NCI-H2227 (cell line): ENCODE data around the gene RBM6.
"Not testable (repeated sequence)": the region's sequence is repeated elsewhere in the genome, so short reads cannot be mapped to it uniquely, and the experiment has no call there.

ENCODE experiments used
- DNase-seq: peaks from one replicate; lab custom pipeline; 2025; ENCODE audit not compliant: unreplicated experiment; lab: John Stamatoyannopoulos, UW

The RBM6 gene

DNA sequence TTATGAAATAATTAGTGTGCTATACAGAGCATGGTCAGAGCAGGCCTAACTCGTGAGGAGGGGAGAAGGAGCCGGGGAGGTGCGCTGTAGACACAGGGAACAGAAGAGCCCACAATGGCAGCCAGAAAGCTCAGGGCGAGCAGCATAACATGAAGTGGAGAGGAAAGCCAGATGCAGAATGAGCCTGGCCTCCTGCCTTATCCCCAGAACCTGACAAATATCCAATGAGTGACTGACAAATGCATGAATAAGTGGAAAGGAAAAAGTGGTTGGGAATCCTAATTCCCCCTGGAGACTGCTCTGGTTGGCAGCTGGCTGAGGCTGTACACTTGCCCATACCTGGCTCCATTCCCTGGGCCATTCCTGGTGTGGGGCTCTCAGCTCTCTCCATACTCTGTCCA lies 27.1 kb upstream of the RBM6 start:
- DNase-seq: peak; percentile 82

DNA sequence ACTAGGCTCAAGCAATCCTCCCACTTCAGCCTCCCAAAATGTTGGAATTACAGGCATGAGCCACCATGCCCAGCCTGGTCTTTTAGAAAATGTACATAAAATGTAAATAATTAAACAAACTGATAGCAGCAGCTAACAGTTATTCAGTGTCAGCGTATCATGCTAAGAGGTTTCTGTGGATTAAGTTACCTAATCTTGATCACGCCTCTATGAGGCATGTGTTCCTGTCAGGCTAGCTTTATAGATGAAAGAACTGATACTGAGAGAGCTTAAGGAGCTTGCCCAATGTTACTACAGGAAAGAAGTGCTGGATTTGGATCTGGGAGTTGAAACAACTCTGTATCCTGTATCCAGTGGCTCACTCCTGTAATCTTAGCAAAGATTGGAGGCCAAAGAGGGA lies 25.0 kb upstream of the RBM6 start:
- no peak for DNase-seq

DNA sequence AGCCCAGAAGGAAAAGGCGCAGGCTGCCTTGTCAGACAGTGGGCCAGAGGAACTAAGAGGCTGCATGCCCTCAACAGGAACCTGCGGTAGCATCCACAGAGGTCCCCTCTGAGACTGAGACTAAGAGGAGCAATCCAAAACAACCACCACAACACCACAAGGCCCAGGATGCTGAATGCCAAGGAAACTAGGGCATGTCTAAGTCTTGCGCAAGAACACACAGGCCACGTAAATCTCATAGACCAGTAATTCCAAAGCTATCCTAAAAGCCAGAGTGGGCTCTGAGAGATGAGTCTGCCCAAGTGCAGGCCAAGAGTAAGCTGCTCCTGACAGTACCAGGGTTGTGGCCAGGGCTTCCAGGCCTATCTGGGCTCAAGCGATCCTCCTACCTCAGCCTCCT lies 23.3 kb upstream of the RBM6 start:
- no peak for DNase-seq

DNA sequence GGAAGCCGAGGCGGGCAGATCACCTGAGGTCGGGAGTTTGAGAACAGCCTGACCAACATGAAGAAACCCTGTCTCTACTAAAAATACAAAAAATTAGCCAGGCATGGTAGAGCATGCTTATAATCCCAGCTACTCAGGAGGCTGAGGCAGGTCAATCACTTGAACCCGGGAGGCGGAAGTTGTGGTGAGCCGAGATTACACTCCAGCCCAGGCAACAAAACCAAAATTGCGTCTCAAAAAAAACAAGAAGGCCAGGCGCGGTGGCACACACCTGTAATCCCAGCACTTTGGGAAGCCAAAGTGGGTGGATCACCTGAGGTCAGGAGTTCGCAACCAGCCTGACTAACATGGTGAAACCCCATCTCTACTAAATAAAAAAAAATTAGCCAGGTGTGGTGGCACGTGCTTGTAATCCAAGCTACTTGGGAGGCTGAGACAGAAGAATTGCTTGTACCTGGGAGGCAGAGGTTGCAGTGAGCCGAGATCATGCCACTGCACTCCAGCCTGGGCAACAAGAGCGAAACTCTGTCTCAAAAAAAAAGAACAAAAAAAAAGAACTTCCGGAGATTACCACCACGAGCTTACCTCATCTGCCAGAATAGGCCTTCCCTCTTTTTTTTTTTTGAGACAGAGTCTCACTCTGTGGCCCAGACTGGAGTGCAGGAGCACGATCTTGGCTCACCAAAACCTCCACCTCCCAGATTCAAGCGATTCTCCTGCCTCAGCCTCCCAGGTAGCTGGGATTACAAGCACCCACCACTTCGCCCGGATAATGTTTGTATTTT lies 22.0 kb upstream of the RBM6 start:
- not testable (repeated sequence) for DNase-seq

DNA sequence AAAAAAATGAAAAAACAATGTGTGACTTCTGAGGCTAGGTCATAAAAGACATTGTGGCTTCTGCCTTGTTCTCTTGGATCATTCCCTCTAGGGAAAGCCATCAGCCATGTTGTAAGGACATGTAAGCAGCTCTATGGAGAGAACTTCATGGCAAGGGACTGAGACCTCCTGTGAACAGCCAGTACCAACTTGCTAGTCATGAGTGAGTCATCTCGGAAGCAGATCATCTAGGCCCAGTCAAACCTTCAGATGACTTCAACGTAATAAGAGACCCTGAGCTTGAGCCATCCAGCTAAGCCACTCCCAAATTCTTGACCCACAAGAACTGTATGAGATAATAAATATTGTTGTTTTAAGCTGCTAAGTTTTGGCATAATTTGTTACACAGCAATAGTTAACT lies 15.3 kb upstream of the RBM6 start:
- DNase-seq: no peak

DNA sequence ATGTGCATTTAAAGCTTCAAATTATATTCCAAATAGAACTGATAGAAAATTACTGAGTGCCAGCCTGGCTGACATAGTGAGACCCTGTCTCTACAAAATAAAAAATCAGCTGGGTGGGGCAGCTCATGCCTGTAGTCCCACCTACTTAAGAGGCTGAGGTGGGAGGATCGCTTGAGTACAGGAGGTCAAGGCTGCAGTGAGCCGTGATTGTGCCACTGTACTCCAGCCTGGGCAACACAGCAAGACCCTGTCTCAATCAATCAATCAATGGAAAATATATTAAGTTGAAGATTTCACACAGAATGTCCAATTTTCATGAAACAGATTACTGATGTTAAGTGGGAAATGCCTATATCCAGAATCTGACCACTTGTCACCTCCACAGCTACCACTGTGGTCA lies 14.5 kb upstream of the RBM6 start:
- no peak for DNase-seq

DNA sequence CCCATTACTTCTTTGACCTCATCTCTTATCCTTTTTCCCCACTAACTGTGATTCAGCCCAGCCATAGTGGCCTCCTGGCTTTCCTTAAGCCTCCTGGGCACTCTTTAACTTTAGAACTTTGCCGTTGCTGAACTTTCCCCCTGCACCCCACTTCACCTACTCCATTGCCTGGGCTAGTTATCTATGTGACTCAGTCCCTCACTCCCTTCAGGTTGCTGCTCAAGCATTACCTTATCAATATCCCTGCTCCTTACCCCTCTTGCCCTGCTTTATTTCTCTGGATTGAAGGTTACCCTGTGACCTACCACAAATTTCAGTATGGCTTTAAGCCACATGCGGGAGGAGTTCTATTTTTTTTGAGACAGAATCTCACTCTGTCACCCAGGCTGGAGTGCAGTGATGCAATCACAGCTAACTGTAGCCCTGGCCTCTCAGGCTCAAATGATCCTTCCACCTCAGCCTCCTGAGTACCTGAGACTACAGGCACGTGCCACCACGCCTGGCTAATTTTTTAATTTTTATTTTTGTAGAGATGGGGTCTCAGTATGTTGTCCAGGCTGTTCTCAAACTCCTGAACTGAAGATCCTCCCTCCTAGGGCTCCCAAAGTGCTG lies 13.7 kb upstream of the RBM6 start:
- DNase-seq: no peak

DNA sequence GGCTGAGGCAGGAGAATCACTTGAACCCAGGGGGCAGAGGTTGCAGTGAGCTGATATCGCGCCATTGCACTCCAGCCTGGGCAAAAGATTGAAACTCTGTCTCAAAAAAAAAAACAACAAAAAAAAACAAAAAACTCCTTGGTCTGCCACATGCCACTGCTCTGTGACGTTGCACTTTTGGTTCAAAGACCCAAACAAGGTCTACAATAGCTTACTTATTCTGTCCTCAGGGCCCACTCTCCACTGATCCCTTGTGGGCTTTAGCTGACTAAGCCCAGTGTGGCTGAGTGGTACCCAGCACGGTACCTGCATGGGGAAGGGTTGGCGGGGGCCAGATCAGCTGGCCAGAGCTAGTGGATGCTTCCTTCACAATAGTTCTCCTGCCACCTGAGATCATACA lies 12.2 kb upstream of the RBM6 start:
- DNase-seq: no peak

DNA sequence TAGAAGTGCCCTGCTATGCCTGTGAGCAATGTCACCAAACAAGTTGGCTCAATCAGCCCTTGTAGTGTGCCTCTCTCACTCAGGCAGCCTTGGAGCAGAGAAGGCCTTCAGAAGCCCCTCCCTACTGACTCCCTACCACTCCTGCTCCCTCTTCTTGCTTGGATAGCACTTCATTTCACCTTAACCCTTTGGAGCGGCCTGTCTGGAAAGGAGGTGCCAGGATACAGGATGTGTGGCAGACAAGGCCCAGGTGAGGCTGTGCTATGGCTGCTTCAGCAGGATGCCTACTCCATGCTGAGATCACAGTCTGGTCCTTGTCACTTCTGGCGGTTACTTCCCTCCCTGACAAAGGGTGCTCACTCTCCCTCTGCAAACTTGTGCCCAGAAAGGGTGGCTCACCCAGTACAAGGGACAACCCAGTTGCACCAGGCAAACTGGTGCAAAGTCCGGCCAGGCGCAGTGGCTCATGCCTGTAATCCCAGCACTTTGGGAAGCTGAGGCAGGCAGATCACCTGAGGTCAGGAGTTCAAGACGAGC lies 11.4 kb upstream of the RBM6 start:
- no peak for DNase-seq

DNA sequence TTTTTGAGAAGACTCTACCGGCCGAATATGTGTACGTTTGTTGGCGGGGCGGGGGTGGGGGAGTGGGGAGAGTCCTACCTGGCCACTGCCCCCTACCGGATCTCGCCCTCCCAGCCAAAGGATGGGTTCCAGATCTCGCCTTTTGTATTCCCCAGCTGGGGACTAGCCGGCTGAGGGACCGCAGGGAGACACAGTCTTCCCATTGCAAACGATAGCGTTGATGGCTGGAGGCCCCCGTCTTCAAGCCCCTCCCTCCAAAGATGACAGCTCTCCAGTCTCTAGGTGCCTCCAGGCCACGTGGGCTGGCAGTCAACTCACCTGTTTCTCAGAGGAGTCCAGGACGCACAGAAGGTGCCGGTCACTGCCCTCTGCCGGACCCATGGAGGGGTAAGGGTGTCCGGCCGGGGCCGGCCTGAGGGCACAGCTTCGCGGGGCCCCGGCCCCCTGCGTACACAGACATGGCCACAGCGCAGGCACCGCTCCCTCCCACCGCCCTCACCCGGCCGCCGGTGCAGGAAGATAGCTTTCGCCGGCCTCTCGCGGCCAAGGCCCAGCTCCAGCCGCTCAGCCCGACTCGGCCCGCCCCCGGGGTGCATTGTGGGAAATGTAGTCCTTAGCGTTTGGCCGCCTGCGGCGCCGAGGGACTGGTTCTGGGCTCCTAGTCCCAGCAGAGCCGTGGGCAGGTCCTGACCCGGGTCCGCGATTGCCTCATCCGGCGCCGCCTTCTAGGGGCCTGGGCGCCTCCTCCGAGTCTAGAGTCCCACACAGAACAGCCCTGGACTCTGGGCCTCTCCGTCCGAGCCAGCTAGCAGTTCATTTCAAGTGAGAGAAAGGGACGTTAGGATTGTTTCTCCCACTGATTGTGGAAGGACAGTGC lies 10.4 kb upstream of the RBM6 start, which contains the start of gene MON1A:
TSS of gene MON1A (minus strand) at position 521 of the 877 bp plus-strand sequence. CDS start 16,465 bp downstream, outside the sequence.
- peak; percentile 88 for DNase-seq

DNA sequence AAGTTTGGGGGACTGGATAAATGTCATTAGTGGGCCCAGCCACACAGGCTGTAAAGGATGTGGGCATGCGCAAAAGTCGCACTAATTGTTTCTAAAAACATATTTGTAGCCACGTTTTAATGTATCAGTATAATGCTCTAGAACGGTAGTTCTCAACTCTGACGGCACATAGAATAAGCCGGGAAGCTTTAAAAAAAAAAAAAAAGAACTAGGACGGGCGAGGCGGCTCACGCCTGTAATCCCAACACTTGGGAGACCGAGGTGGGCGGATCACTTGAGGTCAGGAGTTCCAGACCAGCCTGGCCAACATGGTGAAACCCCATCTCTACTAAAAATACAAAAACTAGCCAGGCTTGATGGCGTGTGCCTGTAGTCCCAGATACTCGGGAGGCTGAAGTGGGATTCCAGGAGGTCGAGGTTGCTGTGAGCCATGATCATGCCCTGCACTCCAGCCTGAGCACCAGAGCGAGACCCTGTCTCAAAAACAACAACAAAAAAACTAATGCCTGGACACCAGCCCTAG lies 9.7 kb upstream of the RBM6 start:
- no peak for DNase-seq

DNA sequence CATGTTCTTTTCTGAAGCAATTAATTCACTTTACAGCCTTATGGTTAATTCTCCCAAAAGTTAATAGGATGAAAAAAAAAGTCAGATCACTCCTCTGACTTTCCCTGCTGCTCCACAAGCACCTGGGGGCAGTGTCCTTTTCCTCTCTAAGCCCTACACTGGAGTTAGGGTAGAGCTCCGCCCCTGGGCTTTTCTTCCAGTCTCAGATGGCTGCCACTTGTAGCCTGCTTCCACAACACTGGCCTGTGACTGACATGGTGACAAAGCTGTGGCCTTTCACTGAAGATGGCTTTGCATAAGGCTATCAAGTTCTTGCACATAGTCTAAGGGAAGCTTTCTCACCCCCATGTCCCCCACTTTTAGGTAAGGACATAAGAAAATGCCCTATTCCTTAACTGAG lies 9.0 kb upstream of the RBM6 start:
- DNase-seq: peak; percentile 15

DNA sequence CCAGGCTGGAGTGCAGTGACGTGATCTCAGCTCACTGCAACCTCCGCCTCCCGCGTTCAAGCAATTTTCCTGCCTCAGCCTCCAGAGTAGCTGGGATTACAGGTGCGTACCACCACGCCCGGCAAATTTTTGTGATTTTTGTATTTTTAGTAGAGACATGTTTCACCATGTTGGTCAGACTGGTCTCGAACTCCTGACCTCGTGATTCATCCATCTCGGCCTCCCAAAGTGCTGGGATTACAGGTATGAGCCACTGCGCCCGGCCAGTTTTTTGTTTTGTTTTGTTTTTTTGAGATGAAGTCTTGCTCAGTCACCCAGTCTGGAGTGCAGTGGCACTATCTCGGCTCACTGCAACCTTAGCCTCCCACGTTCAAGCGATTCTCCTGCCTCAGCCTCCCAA lies 7.7 kb upstream of the RBM6 start:
- DNase-seq: not testable (repeated sequence)

DNA sequence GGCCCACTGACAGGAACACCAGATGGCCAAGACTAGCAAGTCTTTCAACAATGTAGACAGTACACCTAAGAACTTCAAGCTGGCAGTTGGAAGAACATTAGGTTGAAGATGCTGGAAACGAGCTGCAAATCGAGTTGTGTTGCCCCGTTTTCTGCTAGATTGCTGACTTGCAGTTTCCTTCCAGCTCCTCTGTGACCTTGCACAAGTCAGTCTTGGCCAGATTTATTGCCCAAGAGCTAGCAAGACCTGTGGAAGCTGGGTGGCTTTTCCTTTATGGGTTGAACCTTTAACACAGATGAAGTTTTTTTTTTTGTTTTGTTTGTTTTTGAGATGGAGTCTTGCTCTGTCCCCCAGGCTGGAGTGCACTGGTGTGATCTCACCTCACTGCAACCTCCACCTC lies 2.9 kb upstream of the RBM6 start:
- DNase-seq: no peak

DNA sequence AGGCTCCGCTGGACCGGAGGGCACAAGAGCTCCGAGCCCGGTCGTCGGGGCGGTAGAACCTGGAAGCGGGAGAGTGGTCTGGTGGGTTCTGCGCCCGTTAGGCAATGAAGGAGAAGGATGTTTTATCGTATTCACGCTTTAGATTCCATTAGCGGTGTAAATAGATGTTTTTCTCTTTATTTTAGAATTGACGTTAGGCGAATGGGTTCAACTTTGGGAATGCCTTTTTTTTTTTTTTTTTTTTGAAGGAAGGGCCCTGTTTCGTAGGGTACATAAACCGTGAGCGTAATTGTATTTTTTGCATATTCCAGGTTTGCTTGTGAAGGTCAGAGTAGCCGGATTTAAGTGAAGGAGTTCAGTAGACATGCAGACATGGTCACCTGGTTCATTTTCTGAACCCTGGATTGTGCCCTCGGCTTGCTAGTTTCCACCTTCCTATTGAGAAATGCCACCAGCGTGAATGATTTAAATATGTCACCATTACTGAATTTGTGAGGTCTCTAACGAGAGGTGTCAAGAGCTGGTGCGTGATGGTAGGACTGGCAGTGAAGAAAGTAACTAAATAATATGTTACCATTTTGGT lies 808 bp downstream of the RBM6 start:
- no peak for DNase-seq

DNA sequence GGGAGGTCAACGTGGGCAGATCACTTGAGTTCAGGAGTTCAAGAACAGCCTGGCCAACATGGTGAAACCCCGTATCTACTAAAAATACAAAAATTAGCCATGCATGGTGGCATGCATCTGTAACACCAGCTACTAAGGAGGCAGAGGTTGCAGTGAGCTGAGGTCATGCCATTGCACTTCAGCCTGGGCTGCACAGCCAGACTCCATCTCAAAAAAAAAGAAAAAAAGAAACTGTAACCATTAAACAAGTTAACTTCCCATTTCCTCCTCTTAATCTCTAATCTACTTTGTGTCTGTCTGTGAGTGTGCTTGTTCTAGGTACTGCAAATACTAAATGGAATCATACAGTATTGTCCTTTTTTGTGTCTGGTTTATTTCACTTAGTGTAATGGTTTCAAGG lies 2.7 kb downstream of the RBM6 start:
- no peak for DNase-seq

DNA sequence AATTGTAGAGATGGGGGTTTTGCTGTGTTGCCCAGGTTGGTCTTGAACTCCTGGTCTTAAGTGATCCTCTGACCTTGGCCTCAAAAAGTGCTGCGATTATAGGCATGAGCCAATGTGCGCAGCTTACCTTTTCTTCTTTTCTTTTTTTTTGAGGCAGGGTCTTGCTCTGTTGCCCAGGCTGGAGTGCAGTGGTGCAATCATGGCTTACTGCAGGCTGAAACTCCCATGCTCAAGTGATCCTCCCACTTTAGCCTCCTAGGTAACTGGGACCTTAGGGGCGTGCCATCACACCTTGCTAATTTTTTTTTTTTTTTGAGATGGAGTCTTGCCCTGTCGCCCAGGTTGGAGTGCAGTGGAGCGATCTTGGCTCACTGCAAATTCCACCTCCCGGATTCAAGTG lies 13.0 kb downstream of the RBM6 start:
- DNase-seq: no peak

DNA sequence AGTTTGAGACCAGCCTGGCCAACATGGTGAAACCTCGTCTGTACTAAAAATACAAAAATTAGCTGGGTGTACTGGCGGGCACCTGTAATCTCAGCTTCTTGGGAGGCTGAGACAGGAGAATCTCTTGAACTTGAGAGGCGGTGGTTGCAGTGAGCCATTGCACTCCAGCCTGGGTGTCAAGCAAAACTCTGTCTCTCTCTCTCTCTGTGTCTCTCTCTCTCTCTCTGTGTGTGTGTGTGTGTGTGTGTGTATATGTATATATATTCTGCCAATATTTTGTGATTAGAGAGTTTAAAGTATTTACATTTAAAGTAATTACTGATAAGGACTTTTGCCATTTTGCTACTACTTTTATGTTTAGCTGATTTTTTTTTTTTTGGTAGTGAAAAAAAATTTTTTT lies 15.7 kb downstream of the RBM6 start:
- no peak for DNase-seq

DNA sequence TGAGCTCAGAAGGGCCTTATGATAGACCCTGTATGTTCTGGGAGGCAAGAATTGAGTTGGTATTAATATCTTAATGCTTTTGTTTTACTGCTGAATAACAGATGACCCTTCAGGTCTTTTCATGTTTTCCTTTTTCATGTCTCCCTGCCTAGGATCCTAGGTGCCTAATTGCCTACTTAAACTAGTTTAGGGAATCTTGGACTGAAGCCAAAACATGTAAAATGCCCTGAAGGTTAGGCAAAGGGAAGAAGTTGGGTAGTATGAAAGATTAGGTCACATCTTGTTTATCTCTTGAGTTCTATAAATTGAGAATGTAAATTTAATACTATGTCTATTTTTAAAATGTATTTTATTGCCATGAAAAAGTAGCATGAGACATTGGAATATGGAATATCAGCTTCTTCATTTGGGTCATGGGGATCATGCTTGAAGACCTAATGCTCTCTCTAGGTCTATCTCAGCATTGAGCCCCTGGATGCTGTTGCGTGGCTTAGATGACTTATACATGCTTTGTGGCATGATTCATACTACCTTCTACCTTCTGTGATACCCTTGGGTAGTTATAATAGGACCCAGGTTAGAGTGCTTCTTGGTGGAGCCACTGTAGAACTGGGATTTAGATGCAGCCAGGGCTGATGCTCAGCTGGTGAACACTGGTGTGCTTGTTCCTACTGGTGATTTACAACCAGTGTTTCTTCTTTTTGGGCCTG lies 26.4 kb downstream of the RBM6 start:
- DNase-seq: no peak

DNA sequence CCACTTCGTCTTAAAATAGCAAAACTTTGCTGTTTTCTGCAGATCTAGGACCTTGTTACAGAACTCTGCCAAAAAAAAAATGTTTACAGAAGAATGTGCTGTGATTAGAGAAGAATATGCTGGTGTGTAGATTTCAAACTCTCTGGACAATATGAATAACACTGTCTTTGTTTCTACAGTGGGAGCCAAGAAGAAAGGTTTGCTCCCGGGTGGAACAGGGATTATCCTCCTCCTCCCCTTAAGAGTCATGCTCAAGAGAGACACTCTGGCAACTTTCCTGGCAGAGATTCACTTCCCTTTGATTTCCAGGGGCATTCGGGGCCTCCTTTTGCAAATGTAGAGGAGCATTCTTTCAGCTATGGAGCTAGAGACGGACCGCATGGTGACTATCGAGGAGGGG lies 27.3 kb downstream of the RBM6 start:
- DNase-seq: no peak
